GM12878 (cell line): ENCODE data around the gene ESRRB.

Source experiments
- BHLHE40 ChIP-seq, 2 experiments: fragments of 450-650 bp in 1 of 2; IDR thresholded peaks; 2 replicates each; pipeline ENCODE4 v1.6.1; 2011 to 2017; ENCODE audit warnings: low read depth in 2 of 2, borderline replicate concordance in 1 of 2, improper control_type of control experiment in 1 of 2, low read length in 1 of 2, mild to moderate bottlenecking in 1 of 2
- EGR1 ChIP-seq, 2 experiments: IDR thresholded peaks; 1 replicate in 1 of 2; 2 replicates in 1 of 2; pipeline ENCODE4 v1.6.1; 2011 to 2012; ENCODE audit warnings: low read depth in 2 of 2, low read length in 2 of 2, borderline replicate concordance in 1 of 2, mild to moderate bottlenecking in 1 of 2, moderate library complexity in 1 of 2
- MAX ChIP-seq: IDR thresholded peaks from 2 replicates; pipeline ENCODE4 v1.6.1; 2012; ENCODE audit warnings: low read depth, low read length, improper control_type of control experiment
- MYC ChIP-seq: IDR thresholded peaks from 2 replicates; pipeline ENCODE4 v1.6.1; 2011; ENCODE audit warnings: mild to moderate bottlenecking, low read length, moderate library complexity, inconsistent platforms; ENCODE audit not compliant: insufficient read depth, insufficient replicate concordance, insufficient read length, severe bottlenecking
- NRF1 ChIP-seq: conservative IDR thresholded peaks from 2 replicates; pipeline ENCODE4 v1.6.1; 2011; ENCODE audit warnings: mild to moderate bottlenecking, low read depth, low read length, improper control_type of control experiment
- PAX8 ChIP-seq: fragments of 450-650 bp; IDR thresholded peaks from 2 replicates; pipeline ENCODE4 v1.6.1; 2017; ENCODE audit warnings: mild to moderate bottlenecking, moderate library complexity
- YY1 ChIP-seq: IDR thresholded peaks from 2 replicates; pipeline ENCODE4 v1.6.1; 2011; ENCODE audit warnings: low read depth, mild to moderate bottlenecking, low read length
- TF ChIP-seq, protein P1 (sequence below): IDR thresholded peaks from 2 replicates; pipeline ENCODE4 v1.6.1; 2011; ENCODE audit warnings: low read depth, mild to moderate bottlenecking, low read length, moderate library complexity, borderline replicate concordance; ENCODE audit errors: extremely low read depth
- TF ChIP-seq, protein P2 (sequence below), 3 experiments: IDR thresholded peaks in 2 of 3; conservative IDR thresholded peaks in 1 of 3; 2 replicates each; pipeline ENCODE4 v1.5.1; 2011; ENCODE audit warnings: low read depth in 3 of 3, low read length in 3 of 3, mild to moderate bottlenecking in 3 of 3, control low read depth in 2 of 3, moderate library complexity in 2 of 3, inconsistent platforms in 1 of 3, mixed read lengths in 1 of 3; ENCODE audit not compliant: control insufficient read depth in 2 of 3, insufficient read depth in 1 of 3; ENCODE audit errors: extremely low read depth in 1 of 3
- TF ChIP-seq, protein P3 (sequence below): IDR thresholded peaks from 2 replicates; pipeline ENCODE4 v1.6.1; 2012; ENCODE audit warnings: mild to moderate bottlenecking, low read depth, low read length

DNA sequence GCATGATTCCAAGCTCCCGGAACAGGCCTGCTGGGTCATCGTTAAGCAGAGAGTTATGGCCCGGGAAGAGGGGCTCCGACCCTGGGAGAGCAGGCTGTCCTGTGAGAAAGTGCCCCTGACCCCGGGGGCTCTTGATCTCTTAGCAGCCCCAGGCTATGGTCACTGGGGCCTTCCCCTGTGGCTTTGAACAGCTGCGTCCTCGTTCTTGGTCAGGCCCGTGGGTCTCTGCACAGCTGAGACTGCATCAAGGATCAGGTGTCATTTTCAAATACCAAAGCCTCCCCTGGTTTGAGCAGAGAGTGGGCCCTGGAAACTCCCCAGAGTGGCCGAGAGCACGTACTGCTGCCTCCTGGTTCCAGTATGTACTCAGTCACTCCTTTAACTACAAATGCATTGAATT lies 114.8 kb downstream of the ESRRB start:
- TF ChIP-seq NRF1, result no peak
- no peak for TF ChIP-seq MAX
- peak in 1 of 2 experiments; percentile 63; a peak in 1 of 4 replicates for TF ChIP-seq BHLHE40 (IDR thresholded peaks at IDR 0.05; ENCODE audit: borderline replicate concordance in 1 of 2, low read depth in 2 of 2, low read length in 1 of 2)
- TF ChIP-seq, protein P1, sequence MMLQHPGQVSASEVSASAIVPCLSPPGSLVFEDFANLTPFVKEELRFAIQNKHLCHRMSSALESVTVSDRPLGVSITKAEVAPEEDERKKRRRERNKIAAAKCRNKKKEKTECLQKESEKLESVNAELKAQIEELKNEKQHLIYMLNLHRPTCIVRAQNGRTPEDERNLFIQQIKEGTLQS, result no peak
- TF ChIP-seq EGR1 (IDR thresholded peaks at IDR 0.05; ENCODE audit: borderline replicate concordance in 1 of 2, low read depth in 2 of 2, low read length in 2 of 2), result no peak
- no peak for TF ChIP-seq PAX8
- TF ChIP-seq MYC, result no peak
- TF ChIP-seq YY1, result no peak
- TF ChIP-seq, protein P2, sequence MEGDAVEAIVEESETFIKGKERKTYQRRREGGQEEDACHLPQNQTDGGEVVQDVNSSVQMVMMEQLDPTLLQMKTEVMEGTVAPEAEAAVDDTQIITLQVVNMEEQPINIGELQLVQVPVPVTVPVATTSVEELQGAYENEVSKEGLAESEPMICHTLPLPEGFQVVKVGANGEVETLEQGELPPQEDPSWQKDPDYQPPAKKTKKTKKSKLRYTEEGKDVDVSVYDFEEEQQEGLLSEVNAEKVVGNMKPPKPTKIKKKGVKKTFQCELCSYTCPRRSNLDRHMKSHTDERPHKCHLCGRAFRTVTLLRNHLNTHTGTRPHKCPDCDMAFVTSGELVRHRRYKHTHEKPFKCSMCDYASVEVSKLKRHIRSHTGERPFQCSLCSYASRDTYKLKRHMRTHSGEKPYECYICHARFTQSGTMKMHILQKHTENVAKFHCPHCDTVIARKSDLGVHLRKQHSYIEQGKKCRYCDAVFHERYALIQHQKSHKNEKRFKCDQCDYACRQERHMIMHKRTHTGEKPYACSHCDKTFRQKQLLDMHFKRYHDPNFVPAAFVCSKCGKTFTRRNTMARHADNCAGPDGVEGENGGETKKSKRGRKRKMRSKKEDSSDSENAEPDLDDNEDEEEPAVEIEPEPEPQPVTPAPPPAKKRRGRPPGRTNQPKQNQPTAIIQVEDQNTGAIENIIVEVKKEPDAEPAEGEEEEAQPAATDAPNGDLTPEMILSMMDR (IDR thresholded peaks at IDR 0.05 in 2 of 3, conservative IDR thresholded peaks at IDR 0.05 in 1 of 3; ENCODE audit: control insufficient read depth in 2 of 3, extremely low read depth in 1 of 3, insufficient read depth in 1 of 3, low read depth in 3 of 3, low read length in 3 of 3), result no peak
- TF ChIP-seq, protein P3, sequence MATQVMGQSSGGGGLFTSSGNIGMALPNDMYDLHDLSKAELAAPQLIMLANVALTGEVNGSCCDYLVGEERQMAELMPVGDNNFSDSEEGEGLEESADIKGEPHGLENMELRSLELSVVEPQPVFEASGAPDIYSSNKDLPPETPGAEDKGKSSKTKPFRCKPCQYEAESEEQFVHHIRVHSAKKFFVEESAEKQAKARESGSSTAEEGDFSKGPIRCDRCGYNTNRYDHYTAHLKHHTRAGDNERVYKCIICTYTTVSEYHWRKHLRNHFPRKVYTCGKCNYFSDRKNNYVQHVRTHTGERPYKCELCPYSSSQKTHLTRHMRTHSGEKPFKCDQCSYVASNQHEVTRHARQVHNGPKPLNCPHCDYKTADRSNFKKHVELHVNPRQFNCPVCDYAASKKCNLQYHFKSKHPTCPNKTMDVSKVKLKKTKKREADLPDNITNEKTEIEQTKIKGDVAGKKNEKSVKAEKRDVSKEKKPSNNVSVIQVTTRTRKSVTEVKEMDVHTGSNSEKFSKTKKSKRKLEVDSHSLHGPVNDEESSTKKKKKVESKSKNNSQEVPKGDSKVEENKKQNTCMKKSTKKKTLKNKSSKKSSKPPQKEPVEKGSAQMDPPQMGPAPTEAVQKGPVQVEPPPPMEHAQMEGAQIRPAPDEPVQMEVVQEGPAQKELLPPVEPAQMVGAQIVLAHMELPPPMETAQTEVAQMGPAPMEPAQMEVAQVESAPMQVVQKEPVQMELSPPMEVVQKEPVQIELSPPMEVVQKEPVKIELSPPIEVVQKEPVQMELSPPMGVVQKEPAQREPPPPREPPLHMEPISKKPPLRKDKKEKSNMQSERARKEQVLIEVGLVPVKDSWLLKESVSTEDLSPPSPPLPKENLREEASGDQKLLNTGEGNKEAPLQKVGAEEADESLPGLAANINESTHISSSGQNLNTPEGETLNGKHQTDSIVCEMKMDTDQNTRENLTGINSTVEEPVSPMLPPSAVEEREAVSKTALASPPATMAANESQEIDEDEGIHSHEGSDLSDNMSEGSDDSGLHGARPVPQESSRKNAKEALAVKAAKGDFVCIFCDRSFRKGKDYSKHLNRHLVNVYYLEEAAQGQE, result no peak
